CD14-positive monocyte (primary cell): ENCODE results near the gene GRIK3. TPM values are rescaled to one million over a fixed set of nuclear protein-coding genes. Genes with fewer than 3 reads are reported as not detected.

Experiments
- DNase-seq, 3 donors: peaks; one replicate each; pipeline ENCODE4 v3.0.0-alpha.2; 2011 to 2022
- H2AFZ ChIP-seq: 2 replicates; pipeline ENCODE4 v1.6.0; 2012; ENCODE audit warnings: mild to moderate bottlenecking, low read depth, low read length, inconsistent platforms; ENCODE audit not compliant: insufficient read depth, poor library complexity, severe bottlenecking
- H3K27ac ChIP-seq, 2 donors: 1 replicate in 1 of 2; 2 replicates in 1 of 2; pipeline ENCODE4 v1.5.1; 2012 to 2013; ENCODE audit warnings: low read length in 2 of 2, control low read depth in 1 of 2, inconsistent platforms in 1 of 2, low read depth in 1 of 2, mild to moderate bottlenecking in 1 of 2
- H3K27me3 ChIP-seq, 2 donors: one replicate each; pipeline versions ENCODE4 v1.6.0 to v1.6.1; 2011 to 2013; ENCODE audit warnings: low read length in 2 of 2; ENCODE audit not compliant: control insufficient read depth in 2 of 2, insufficient read depth in 2 of 2
- H3K36me3 ChIP-seq, 2 donors: replicated peaks in 1 of 2; 1 replicate in 1 of 2; 2 replicates in 1 of 2; pipeline versions ENCODE4 v1.5.1 to v1.6.1; 2012 to 2013; ENCODE audit warnings: low read length in 2 of 2, control low read depth in 1 of 2, inconsistent platforms in 1 of 2, mild to moderate bottlenecking in 1 of 2; ENCODE audit not compliant: insufficient read depth in 2 of 2, control insufficient read depth in 1 of 2
- H3K4me1 ChIP-seq, 2 donors: 1 replicate in 1 of 2; 2 replicates in 1 of 2; pipeline versions ENCODE4 v1.5.1 to v1.6.1; 2012 to 2013; ENCODE audit warnings: low read length in 2 of 2, control low read depth in 1 of 2, inconsistent platforms in 1 of 2, mild to moderate bottlenecking in 1 of 2, moderate library complexity in 1 of 2; ENCODE audit not compliant: insufficient read depth in 2 of 2, control insufficient read depth in 1 of 2
- H3K4me2 ChIP-seq: replicated peaks from 2 replicates; pipeline ENCODE3; 2012; ENCODE audit warnings: low read length, moderate library complexity, mild to moderate bottlenecking; ENCODE audit not compliant: poor library complexity, severe bottlenecking; ENCODE audit errors: extremely low read depth
- H3K4me3 ChIP-seq, 3 experiments: fragments of 200-600 bp in 1 of 3; sonication (generic) in 1 of 3; replicated peaks in 1 of 3; 1 replicate in 2 of 3; 2 replicates in 1 of 3; pipeline ENCODE4 v1.5.1; 2011 to 2013; ENCODE audit warnings: low read length in 3 of 3, mild to moderate bottlenecking in 3 of 3, control low read depth in 2 of 3, low read depth in 2 of 3, inconsistent platforms in 1 of 3, moderate library complexity in 1 of 3
- H3K79me2 ChIP-seq: 2 replicates; pipeline ENCODE4 v1.6.0; 2012; ENCODE audit warnings: mild to moderate bottlenecking, control low read depth, inconsistent platforms, low read length, moderate library complexity; ENCODE audit not compliant: insufficient read depth
- H3K9ac ChIP-seq: 2 replicates; pipeline ENCODE4 v1.6.0; 2017; ENCODE audit warnings: low read length, mild to moderate bottlenecking; ENCODE audit not compliant: insufficient read depth, poor library complexity, severe bottlenecking
- H3K9me3 ChIP-seq, 2 donors: replicated peaks in 1 of 2; 1 replicate in 1 of 2; 2 replicates in 1 of 2; pipeline versions ENCODE4 v1.5.1 to v1.6.1; 2012 to 2013; ENCODE audit warnings: low read length in 2 of 2, control low read depth in 1 of 2; ENCODE audit not compliant: control insufficient read depth in 1 of 2, insufficient read depth in 1 of 2
- H4K20me1 ChIP-seq: 2 replicates; pipeline ENCODE4 v1.6.0; 2012; ENCODE audit warnings: mild to moderate bottlenecking, low read length, control low read depth, moderate library complexity; ENCODE audit not compliant: insufficient read depth
- H3K27ac Mint-ChIP-seq, 7 donors: one replicate each; pipeline ENCODE4 v1.8.0; 2020; ENCODE audit warnings: mild to moderate bottlenecking in 7 of 7, mixed read lengths in 7 of 7, moderate library complexity in 6 of 7, inconsistent platforms in 2 of 7
- H3K27me3 Mint-ChIP-seq, 3 donors: one replicate each; pipeline ENCODE4 v1.8.0; 2021 to 2022; ENCODE audit warnings: low read depth in 3 of 3, mild to moderate bottlenecking in 3 of 3, mixed read lengths in 3 of 3, moderate library complexity in 3 of 3, inconsistent platforms in 1 of 3
- H3K36me3 Mint-ChIP-seq, 2 donors: one replicate each; pipeline ENCODE4 v1.8.0; 2020; ENCODE audit warnings: mixed read lengths in 2 of 2, inconsistent platforms in 1 of 2, mild to moderate bottlenecking in 1 of 2
- H3K4me1 Mint-ChIP-seq: one replicate; pipeline ENCODE4 v1.8.0; 2020; ENCODE audit warnings: mild to moderate bottlenecking, mixed read lengths
- H3K4me3 Mint-ChIP-seq, 2 donors: one replicate each; pipeline ENCODE4 v1.8.0; 2020; ENCODE audit warnings: mild to moderate bottlenecking in 2 of 2, mixed read lengths in 2 of 2, moderate library complexity in 1 of 2
- H3K9me3 Mint-ChIP-seq, 7 donors: one replicate each; pipeline ENCODE4 v1.8.0; 2020 to 2022; ENCODE audit warnings: mixed read lengths in 7 of 7, mild to moderate bottlenecking in 6 of 7, moderate library complexity in 6 of 7, inconsistent platforms in 2 of 7
- WGBS: methylation state at CpG from one replicate; pipeline ENCODE4 v1.1.5; 2013; ENCODE audit warnings: missing lambda C conversion rate; ENCODE audit not compliant: insufficient coverage; 5-methylcytosine and 5-hydroxymethylcytosine counted together
- intact Hi-C, 2 donors: fragments of 100-400 bp; cut with micrococcal nuclease; formaldehyde crosslinking; loops; one replicate each; pipeline versions ENCODE4 v1.15.0 to v1.15.1; 2023
- polyA plus RNA-seq, 3 donors: library from polyadenylated mRNA; depleted of rRNA in 1 of 3; unstranded in 2 of 3; stranded (reverse) in 1 of 3; fragments of 300-500 nt in 2 of 3; fragments of >200 nt in 1 of 3; fragmentation: Illumina TruSeq in 2 of 3; gene quantifications; 1 replicate in 2 of 3; 2 replicates in 1 of 3; pipeline ENCODE4 v1.2.3, GENCODE V29; 2012 to 2021
- TF ChIP-seq, protein P1 (sequence below): fragments of 200-600 bp; IDR thresholded peaks from one replicate; pipeline ENCODE4 v1.8.0; 2022; ENCODE audit warnings: antibody characterized with exemption, mild to moderate bottlenecking

GRIK3 gene
- polyA plus RNA-seq, 3 donors: not detected

DNA sequence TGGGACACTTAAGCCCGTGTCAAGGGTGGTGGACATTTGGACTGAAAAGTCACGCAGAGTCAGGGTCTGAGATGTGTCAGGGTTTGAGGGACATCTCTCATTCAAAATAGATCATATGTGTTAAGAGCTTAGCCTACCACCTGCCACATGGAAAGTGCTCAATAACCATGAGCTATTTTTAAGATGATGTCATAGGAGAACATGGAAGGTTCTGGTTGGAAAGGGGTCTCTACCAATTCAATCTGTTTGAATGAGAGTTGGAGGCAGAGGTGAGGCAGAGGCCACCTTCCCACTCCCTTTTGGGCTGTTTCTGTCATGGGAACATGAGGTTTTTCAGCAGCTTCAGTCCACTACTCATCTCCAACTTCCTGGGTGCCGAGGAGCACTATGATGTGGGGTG, 239.9 kb downstream of the GRIK3 start:
- intact Hi-C loops: no loop called here
- no peaks in the 10 kb centered on the region for H3K36me3 ChIP-seq
- no peak overlapping the region for H2AFZ ChIP-seq
- no peaks in the 10 kb centered on the region for H3K4me1 ChIP-seq
- no peaks in the 10 kb centered on the region for H3K79me2 ChIP-seq
- no peak overlapping the region for H3K27ac ChIP-seq
- WGBS: no CpG with 5 or more reads among the region's 3 CpGs
- DNase-seq: no peak
- Mint-ChIP-seq H3K36me3 (no peaks in the 10 kb centered on the region), H3K27ac (no peak overlapping the region), H3K27me3 (peaks cover 0 to 4% (median 3%) of the 10 kb centered on the region in 3 donors), H3K4me3 (no peak overlapping the region), H3K4me1 (no peaks in the 10 kb centered on the region), H3K9me3 (peaks cover 0 to 2% (median 0%) of the 10 kb centered on the region in 7 donors)
- no peak overlapping the region for H3K4me2 ChIP-seq
- H3K9me3 ChIP-seq: no peaks in the 10 kb centered on the region
- H3K4me3 ChIP-seq: no peak overlapping the region
- H3K9ac ChIP-seq: no peak overlapping the region
- TF ChIP-seq, protein P1, sequence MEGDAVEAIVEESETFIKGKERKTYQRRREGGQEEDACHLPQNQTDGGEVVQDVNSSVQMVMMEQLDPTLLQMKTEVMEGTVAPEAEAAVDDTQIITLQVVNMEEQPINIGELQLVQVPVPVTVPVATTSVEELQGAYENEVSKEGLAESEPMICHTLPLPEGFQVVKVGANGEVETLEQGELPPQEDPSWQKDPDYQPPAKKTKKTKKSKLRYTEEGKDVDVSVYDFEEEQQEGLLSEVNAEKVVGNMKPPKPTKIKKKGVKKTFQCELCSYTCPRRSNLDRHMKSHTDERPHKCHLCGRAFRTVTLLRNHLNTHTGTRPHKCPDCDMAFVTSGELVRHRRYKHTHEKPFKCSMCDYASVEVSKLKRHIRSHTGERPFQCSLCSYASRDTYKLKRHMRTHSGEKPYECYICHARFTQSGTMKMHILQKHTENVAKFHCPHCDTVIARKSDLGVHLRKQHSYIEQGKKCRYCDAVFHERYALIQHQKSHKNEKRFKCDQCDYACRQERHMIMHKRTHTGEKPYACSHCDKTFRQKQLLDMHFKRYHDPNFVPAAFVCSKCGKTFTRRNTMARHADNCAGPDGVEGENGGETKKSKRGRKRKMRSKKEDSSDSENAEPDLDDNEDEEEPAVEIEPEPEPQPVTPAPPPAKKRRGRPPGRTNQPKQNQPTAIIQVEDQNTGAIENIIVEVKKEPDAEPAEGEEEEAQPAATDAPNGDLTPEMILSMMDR: no peak
- H3K27me3 ChIP-seq: no peaks in the 10 kb centered on the region
- H4K20me1 ChIP-seq: no peaks in the 10 kb centered on the region

DNA sequence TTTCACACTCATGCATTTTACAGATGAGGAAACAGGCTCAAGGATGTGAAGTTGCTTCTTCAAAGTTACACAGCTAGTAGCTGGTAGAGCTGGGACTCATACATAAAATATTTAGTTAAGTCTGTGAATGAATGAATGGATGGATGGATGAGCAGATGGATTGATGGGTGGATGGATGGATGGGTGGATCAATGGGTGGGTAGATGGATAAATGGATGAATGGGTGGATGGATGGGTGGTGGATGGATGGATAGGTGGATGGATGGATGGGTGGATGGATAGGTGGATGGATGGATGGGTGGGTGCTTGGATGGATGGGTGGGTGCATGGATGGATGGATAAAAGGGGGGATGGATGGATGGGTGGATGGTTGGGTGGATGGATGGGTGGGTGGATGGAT, 240.9 kb downstream of the GRIK3 start:
- intact Hi-C loops: no loop called here
- Mint-ChIP-seq H3K9me3 (peaks cover 0 to 2% (median 0%) of the 10 kb centered on the region in 7 donors), H3K4me1 (no peaks in the 10 kb centered on the region), H3K27ac (no peak overlapping the region), H3K27me3 (peaks cover 2 to 5% (median 3%) of the 10 kb centered on the region in 3 donors), H3K4me3 (no peak overlapping the region), H3K36me3 (no peaks in the 10 kb centered on the region)
- Histone ChIP-seq H3K9ac (no peak overlapping the region), H3K4me2 (no peak overlapping the region), H3K79me2 (no peaks in the 10 kb centered on the region), H3K36me3 (no peaks in the 10 kb centered on the region), H2AFZ (no peak overlapping the region), H3K27ac (no peak overlapping the region), H3K4me1 (no peaks in the 10 kb centered on the region), H3K27me3 (no peaks in the 10 kb centered on the region), H3K4me3 (no peak overlapping the region), H3K9me3 (no peaks in the 10 kb centered on the region), H4K20me1 (no peaks in the 10 kb centered on the region)
- TF ChIP-seq, protein P1: no peak
- DNase-seq: no peak
